GM12864 (cell line): ENCODE data around the gene ITGB8.

Experiments used
- DNase-seq: peaks from one replicate; pipeline ENCODE4 v3.0.0-alpha.2; 2011; ENCODE audit warnings: low read depth
- H3K4me3 ChIP-seq: 2 replicates; pipeline ENCODE4 v1.5.1; 2011; ENCODE audit warnings: mild to moderate bottlenecking, low read depth, low read length, control low read depth
- CTCF ChIP-seq: IDR thresholded peaks from 2 replicates; pipeline ENCODE4 v1.5.1; 2011; ENCODE audit warnings: low read depth, mild to moderate bottlenecking, moderate library complexity, low read length, control low read depth, inconsistent platforms; ENCODE audit errors: missing control alignments

Gene ITGB8

GRCh38 chr7:20331910-20332813, 1.5 kb downstream of the ITGB8 start:
- DNase-seq = no peak
- H3K4me3 ChIP-seq = peak overlapping the region; percentile 73
- no peak for TF ChIP-seq CTCF

DNA sequence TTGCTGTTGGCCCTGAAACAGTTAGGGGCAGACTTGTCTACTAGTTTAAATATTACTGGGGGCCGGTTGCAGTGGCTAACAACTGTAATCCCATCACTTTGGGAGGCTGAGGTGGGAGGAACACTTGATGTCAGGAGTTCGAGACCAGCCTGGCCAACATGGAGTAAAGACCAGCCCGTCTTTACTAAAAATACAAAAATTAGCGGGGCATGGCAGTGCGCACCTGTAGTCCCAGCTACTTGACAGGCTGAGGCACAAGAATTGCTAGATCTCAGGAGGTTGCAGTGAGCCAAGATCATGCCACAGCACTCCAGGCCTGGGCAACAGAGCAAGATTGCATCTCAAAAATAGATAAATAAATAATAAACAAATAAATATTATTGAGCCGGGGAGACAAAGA, 7.6 kb downstream of the ITGB8 start:
- TF ChIP-seq CTCF = no peak
- no peak for DNase-seq
- no peak overlapping the region for H3K4me3 ChIP-seq

DNA sequence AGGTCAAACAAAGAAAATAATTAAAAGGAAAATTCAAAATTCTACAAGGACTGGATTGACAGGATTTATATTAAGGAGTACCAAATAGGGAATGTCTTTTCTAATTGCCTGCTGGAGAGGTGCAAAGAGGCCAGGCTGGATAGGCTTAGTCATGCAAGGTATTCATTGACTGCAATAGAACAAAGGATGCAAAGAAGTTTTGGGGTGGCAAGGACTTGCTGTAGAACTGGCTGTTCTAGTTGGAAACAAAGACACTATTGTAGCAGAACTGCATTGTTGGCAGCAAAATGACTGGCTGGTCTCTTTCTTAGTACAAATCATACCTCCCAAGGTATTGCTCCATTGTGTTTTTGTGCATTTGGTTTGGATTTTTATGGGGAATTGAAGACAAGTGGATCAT, 10.1 kb downstream of the ITGB8 start:
- no peak for TF ChIP-seq CTCF
- DNase-seq = no peak
- H3K4me3 ChIP-seq = no peak overlapping the region

DNA sequence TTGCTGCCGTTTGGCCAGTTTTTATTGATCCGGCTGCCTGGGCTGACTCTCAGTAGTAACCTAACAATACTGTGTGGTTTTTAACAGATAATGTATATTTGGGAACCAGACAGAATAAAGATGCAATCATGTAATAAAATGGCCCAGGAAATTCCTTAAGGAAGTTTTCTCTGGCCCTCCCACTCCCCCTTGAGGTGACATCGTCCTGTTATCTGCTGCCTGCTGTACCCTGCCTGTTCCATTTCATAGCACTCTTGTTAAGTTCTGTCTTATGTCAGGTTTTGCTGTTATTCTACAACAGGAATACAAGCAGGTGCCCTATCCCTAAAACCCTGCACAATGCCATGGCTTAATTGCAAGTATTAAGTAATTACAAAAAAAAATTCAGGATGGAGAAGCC, 12.5 kb downstream of the ITGB8 start:
- TF ChIP-seq CTCF = no peak
- DNase-seq = no peak
- no peak overlapping the region for H3K4me3 ChIP-seq

DNA sequence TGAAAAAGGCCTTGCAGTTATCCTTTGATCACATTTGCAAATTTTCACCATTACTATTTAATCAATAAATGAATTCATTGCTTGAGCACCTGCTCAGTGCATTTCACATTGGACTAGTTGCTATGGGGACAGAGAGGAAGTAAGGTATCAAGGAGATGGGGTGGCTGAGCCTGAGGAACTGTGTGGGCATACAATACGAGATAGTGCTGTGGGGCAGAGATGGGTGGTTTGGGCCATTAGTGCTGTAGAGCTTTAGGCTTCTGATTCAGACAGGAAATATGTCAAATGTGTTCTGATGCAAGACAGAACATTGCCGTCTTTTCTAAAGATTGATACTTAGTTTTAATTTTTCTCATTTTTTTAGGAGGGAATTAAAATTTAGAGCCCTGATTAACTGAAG, 13.2 kb downstream of the ITGB8 start:
- TF ChIP-seq CTCF = no peak
- no peak overlapping the region for H3K4me3 ChIP-seq
- no peak for DNase-seq

GRCh38 chr7:20344396-20344795, 13.7 kb downstream of the ITGB8 start:
- TF ChIP-seq CTCF = no peak
- no peak overlapping the region for H3K4me3 ChIP-seq
- no peak for DNase-seq

GRCh38 chr7:20346577-20346976, 15.9 kb downstream of the ITGB8 start:
- TF ChIP-seq CTCF = no peak
- no peak overlapping the region for H3K4me3 ChIP-seq
- no peak for DNase-seq
